Left ventricle myocardium inferior (tissue), 1 donor: ENCODE data around the gene USP13. TPM values are rescaled to one million over a fixed set of nuclear protein-coding genes. Genes with fewer than 3 reads are reported as not detected.
A peak's percentile ranks its signal among the peaks of the same experiment; 100 is the strongest.

ENCODE experiments used
- DNase-seq: peaks from one replicate; pipeline ENCODE4 v3.0.0-alpha.2; 2020
- H3K27ac ChIP-seq: fragments of 200-600 bp; replicated peaks from 2 replicates; pipeline ENCODE4 v1.8.0; 2021
- H3K27me3 ChIP-seq: fragments of 200-600 bp; 2 replicates; pipeline ENCODE4 v1.8.0; 2021; ENCODE audit warnings: low read depth
- H3K36me3 ChIP-seq: fragments of 200-600 bp; 2 replicates; pipeline ENCODE4 v1.8.0; 2021
- H3K4me1 ChIP-seq: fragments of 200-600 bp; 2 replicates; pipeline ENCODE4 v1.8.0; 2021
- H3K4me3 ChIP-seq: fragments of 200-600 bp; 2 replicates; pipeline ENCODE4 v1.8.0; 2021; ENCODE audit warnings: mild to moderate bottlenecking, moderate library complexity
- H3K9me3 ChIP-seq: fragments of 200-600 bp; replicated peaks from 2 replicates; pipeline ENCODE4 v1.8.0; 2021
- intact Hi-C: fragments of 100-400 bp; cut with micrococcal nuclease; formaldehyde crosslinking; loops from one replicate; pipeline ENCODE4 v1.11.0; 2022
- total RNA-seq: library from RNA; stranded (reverse); fragmentation: NEBNext Ultra II Directional; extraction: Animal tissue kit (Norgen Biotek cat#: 25700); gene quantifications from one replicate; pipeline ENCODE4 v1.2.1, GENCODE V29; 2021
- TF ChIP-seq, protein P1 (sequence below): fragments of 200-600 bp; IDR thresholded peaks from 2 replicates; pipeline ENCODE4 v1.8.0; 2021; ENCODE audit warnings: antibody characterized with exemption, mild to moderate bottlenecking, borderline replicate concordance
- donor health status: DM: no; HTN: yes; CAD: no; lungs with severe emphysema.

Gene USP13
- total RNA-seq, 1 donor from 2014 or later, result 162 TPM

- H3K4me3 ChIP-seq, result no peak overlapping the region
- H3K9me3 ChIP-seq, result no peaks in the 10 kb centered on the region
- no peaks in the 10 kb centered on the region for H3K27me3 ChIP-seq
- H3K4me1 ChIP-seq, result peaks cover 47% of the 10 kb centered on the region
- DNase-seq, result no peak
- intact Hi-C loops, result no loop called here
- TF ChIP-seq, protein P1, sequence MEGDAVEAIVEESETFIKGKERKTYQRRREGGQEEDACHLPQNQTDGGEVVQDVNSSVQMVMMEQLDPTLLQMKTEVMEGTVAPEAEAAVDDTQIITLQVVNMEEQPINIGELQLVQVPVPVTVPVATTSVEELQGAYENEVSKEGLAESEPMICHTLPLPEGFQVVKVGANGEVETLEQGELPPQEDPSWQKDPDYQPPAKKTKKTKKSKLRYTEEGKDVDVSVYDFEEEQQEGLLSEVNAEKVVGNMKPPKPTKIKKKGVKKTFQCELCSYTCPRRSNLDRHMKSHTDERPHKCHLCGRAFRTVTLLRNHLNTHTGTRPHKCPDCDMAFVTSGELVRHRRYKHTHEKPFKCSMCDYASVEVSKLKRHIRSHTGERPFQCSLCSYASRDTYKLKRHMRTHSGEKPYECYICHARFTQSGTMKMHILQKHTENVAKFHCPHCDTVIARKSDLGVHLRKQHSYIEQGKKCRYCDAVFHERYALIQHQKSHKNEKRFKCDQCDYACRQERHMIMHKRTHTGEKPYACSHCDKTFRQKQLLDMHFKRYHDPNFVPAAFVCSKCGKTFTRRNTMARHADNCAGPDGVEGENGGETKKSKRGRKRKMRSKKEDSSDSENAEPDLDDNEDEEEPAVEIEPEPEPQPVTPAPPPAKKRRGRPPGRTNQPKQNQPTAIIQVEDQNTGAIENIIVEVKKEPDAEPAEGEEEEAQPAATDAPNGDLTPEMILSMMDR, result no peak
- H3K27ac ChIP-seq, result no peak overlapping the region
- peaks cover 25% of the 10 kb centered on the region for H3K36me3 ChIP-seq
Measured at GRCh38 chr3:179729981-179730380, 77.1 kb downstream of the USP13 start.

GRCh38 chr3:179730506-179730905 lies 77.7 kb downstream of the USP13 start:
- H3K4me3 ChIP-seq, result no peak overlapping the region
- no peak for DNase-seq
- H3K4me1 ChIP-seq, result peaks cover 52% of the 10 kb centered on the region
- intact Hi-C loops, result no loop called here
- no peaks in the 10 kb centered on the region for H3K9me3 ChIP-seq
- TF ChIP-seq, protein P1, result no peak
- H3K36me3 ChIP-seq, result peaks cover 25% of the 10 kb centered on the region
- no peaks in the 10 kb centered on the region for H3K27me3 ChIP-seq
- H3K27ac ChIP-seq, result no peak overlapping the region

DNA sequence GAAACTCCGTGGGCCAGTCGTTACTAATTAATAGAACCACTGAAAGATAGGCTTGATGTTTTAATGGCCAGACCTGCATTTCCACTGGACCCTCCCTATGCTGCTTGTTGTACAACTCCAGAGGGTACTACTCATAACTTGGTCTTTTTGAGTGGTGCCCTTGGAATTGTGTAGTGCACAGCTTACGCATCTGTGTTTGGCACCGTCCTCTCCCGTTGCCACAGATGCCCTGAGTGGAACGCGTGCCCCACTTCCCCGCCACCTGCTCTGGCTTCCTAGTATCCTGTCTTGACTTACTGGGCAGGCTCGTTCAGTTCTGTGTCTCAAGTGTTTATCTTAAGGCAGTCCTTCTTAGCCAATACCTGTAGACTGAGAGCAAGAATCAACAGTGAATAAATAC lies 78.7 kb downstream of the USP13 start:
- TF ChIP-seq, protein P1, result no peak
- peaks cover 54% of the 10 kb centered on the region for H3K4me1 ChIP-seq
- H3K36me3 ChIP-seq, result peaks cover 29% of the 10 kb centered on the region
- H3K27me3 ChIP-seq, result no peaks in the 10 kb centered on the region
- DNase-seq, result no peak
- H3K9me3 ChIP-seq, result no peaks in the 10 kb centered on the region
- H3K27ac ChIP-seq, result peak overlapping the region; percentile 89
- intact Hi-C loops, result no loop called here
- no peak overlapping the region for H3K4me3 ChIP-seq

DNA sequence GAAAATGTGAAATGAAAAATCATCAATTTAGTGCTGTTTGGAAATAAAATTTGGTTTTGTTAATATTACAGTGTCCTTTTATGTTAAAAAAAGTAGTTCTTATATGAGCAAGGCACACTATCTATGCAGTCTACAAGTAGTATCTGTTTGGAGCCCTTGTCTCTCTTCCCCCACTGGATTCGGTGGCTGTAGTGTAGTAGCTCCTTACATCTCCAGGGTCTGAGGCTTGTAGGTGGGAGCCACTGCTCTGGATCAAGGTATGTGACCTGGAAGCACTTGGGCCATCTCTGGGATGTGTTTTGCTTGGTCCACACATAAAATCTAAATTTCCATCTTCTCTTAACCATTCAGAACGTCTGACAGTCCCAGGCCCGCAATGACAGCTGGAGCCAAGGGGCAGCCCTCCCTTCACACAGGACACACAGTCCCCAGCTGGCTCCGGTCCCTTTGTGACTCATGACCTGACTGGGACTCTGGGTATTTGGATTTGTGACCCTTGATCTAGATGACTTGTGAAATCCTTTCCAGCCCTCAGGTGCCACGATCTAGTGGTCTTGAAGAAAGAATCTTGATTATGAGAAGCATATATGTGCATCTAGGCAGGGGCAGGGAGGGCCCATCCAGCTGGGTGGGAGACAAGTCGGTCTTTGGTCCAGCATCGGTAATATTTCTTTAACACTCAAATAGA lies 80.0 kb downstream of the USP13 start:
- H3K27ac ChIP-seq, result peak overlapping the region; percentile 89
- no peaks in the 10 kb centered on the region for H3K27me3 ChIP-seq
- no peaks in the 10 kb centered on the region for H3K9me3 ChIP-seq
- intact Hi-C loops, result no loop called here
- H3K4me3 ChIP-seq, result no peak overlapping the region
- H3K4me1 ChIP-seq, result peaks cover 58% of the 10 kb centered on the region
- peaks cover 29% of the 10 kb centered on the region for H3K36me3 ChIP-seq
- DNase-seq, result peak; percentile 74
- TF ChIP-seq, protein P1, result no peak

DNA sequence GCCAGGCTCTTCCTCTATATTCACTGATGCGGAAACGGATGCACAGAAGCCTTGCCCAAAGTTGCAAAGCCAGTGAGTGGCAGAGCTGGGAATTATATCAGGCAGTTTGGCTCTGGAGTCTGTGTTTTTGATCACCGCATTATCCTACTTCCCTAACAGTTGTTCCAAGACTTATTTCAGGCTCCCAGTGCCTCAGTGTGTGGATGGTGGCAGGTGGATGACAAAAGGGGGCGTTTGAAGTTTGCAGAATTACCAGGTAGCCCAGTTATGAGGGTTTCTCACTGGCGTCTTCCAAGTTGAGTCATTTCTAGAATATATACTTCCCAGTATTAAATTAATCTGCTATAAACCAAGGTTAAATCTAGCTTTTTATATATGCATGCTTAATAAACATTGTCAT lies 81.0 kb downstream of the USP13 start:
- Histone ChIP-seq H3K27me3 (no peaks in the 10 kb centered on the region), H3K4me3 (no peak overlapping the region), H3K4me1 (peaks cover 58% of the 10 kb centered on the region), H3K36me3 (peaks cover 29% of the 10 kb centered on the region), H3K9me3 (no peaks in the 10 kb centered on the region), H3K27ac (peak overlapping the region; percentile 89)
- intact Hi-C loops, result no loop called here
- DNase-seq, result no peak
- TF ChIP-seq, protein P1, result no peak
